Spleen (tissue), 11 donors: Measurements from ENCODE around the gene CABLES1. TPM values are rescaled to one million over a fixed set of nuclear protein-coding genes. Genes with fewer than 3 reads are reported as not detected.

Experiments
- DNase-seq: peaks from one replicate; pipeline ENCODE4 v3.0.0-alpha.2; 2020
- H3K27ac ChIP-seq, 8 donors: fragments of 200-600 bp; sonication (generic) in 7 of 8; 1 replicate in 4 of 8; 2 replicates in 4 of 8; pipeline versions ENCODE4 v1.5.0 to v1.8.0; 2016 to 2021; ENCODE audit warnings: inconsistent platforms in 4 of 8, mild to moderate bottlenecking in 4 of 8, moderate library complexity in 1 of 8
- H3K27me3 ChIP-seq, 7 donors: fragments of 200-600 bp; sonication (generic) in 6 of 7; replicated peaks in 1 of 7; 1 replicate in 4 of 7; 2 replicates in 3 of 7; pipeline versions ENCODE4 v1.5.0 to v1.8.0; 2016 to 2021; ENCODE audit warnings: inconsistent platforms in 3 of 7, mild to moderate bottlenecking in 1 of 7
- H3K36me3 ChIP-seq, 6 donors: fragments of 200-600 bp; sonication (generic) in 5 of 6; 1 replicate in 4 of 6; 2 replicates in 2 of 6; pipeline versions ENCODE4 v1.5.0 to v1.8.0; 2016 to 2021; ENCODE audit warnings: inconsistent platforms in 2 of 6
- H3K4me1 ChIP-seq, 6 donors: fragments of 200-600 bp; sonication (generic) in 5 of 6; 1 replicate in 3 of 6; 2 replicates in 3 of 6; pipeline versions ENCODE4 v1.5.0 to v1.8.0; 2016 to 2021; ENCODE audit warnings: inconsistent platforms in 3 of 6
- H3K4me3 ChIP-seq, 8 donors: fragments of 200-600 bp; sonication (generic) in 7 of 8; 1 replicate in 4 of 8; 2 replicates in 4 of 8; pipeline versions ENCODE4 v1.5.0 to v1.8.0; 2016 to 2021; ENCODE audit warnings: inconsistent platforms in 4 of 8, mild to moderate bottlenecking in 4 of 8, moderate library complexity in 2 of 8
- H3K9me3 ChIP-seq, 8 donors: fragments of 200-600 bp; sonication (generic) in 7 of 8; 1 replicate in 4 of 8; 2 replicates in 4 of 8; pipeline versions ENCODE4 v1.5.0 to v1.8.0; 2016 to 2021; ENCODE audit warnings: inconsistent platforms in 4 of 8
- POLR2A ChIP-seq, 3 donors: fragments of 450-650 bp; IDR thresholded peaks; one replicate each; pipeline ENCODE4 v1.5.1; 2017; ENCODE audit warnings: antibody characterized with exemption in 3 of 3, mild to moderate bottlenecking in 1 of 3
- POLR2AphosphoS5 ChIP-seq, 3 donors: sonication (generic); formaldehyde crosslinking; IDR thresholded peaks; one replicate each; pipeline ENCODE4 v1.5.1; 2017; ENCODE audit warnings: antibody characterized with exemption in 3 of 3
- WGBS, 5 donors: extraction: QIAGEN DNeasy Blood & Tissue Kit in 3 of 5; methylation state at CpG; one replicate each; pipeline versions ENCODE4 v1.1.5 to v1.1.7; 2013 to 2018; 5-methylcytosine and 5-hydroxymethylcytosine counted together
- intact Hi-C: fragments of 100-400 bp; cut with DNase I; formaldehyde crosslinking; loops from one replicate; pipeline ENCODE4 v1.15.0; 2023; ENCODE audit warnings: low total_unique reads
- polyA plus RNA-seq, 3 donors: library from polyadenylated mRNA; stranded (reverse); fragments of 200-250 nt; gene quantifications; one replicate each; pipeline ENCODE4 v1.2.1, GENCODE V29; 2013
- total RNA-seq, 7 donors: library from RNA; depleted of rRNA in 3 of 7; stranded (reverse); fragments of >200 nt in 3 of 7; fragmentation: NEBNext Ultra II Directional in 4 of 7; extraction: Animal tissue kit (Norgen Biotek cat#: 25700) in 4 of 7; gene quantifications; one replicate each; pipeline versions ENCODE4 v1.1.0 to v1.2.1, GENCODE V29; 2016 to 2021
- TF ChIP-seq, protein P1 (sequence below), 11 experiments: fragments of 200-600 bp in 7 of 11; fragments of 450-650 bp in 4 of 11; sonication (generic) in 4 of 11; IDR thresholded peaks in 8 of 11; conservative IDR thresholded peaks in 3 of 11; 1 replicate in 7 of 11; 2 replicates in 4 of 11; pipeline versions ENCODE4 v1.4.0 to v1.8.0; 2016 to 2021; ENCODE audit warnings: antibody characterized with exemption in 11 of 11, inconsistent platforms in 4 of 11, mild to moderate bottlenecking in 1 of 11
- donor health status: healthy with polysubstance abuse.
- donor health status: DM: no; HTN: no; CAD: no; lungs with moderate emphysema.
- donor health status: DM: no; HTN: no; CAD: no.
- donor health status: Bipolar disorder and iron deficiency.
- donor health status: healthy.
- donor health status: DM: no; HTN: no; CAD: no.
- donor health status: DM: yes; HTN: yes; CAD: no.

Gene CABLES1
- total and polyA plus RNA-seq, 10 donors: 1.7 to 18.7 (median 6.0) TPM

DNA sequence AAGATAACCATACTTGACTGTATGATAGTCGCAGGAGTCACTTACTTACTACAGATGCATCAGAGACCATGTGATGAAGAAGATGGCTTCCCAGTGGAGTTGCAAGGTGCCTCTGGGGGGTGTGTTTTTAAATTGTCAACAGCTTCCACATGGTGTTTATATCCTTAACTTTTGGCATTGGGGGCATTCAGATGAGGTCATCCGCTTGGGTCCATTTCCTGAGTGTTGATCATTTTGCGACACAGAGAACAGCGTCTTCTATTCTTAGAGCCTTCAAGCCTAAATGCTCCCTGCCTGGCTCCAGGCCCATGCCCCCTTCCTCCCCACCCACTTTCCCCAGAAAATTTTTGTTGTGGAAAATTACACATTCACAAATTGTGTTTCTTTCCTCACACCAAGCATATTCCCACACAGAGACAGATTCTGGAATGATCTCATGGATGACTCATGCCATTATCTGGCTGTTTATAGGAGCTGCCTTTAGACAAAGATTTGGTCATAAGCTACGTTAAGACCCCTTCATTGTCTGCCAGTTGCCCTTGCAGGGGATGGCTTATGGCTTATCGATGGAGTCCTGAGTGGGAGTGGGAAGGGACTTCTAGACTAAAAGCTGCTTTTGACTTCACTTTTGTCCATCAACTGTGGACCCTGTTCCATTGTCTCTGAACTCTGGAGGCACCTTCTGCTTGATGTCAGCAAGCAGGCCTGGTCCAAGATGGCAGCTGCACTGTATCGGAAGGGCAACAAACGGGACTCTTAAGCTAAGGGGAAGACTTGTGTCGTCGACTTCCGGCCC, 91.8 kb downstream of the CABLES1 start:
- DNase-seq: no peak
- TF ChIP-seq, protein P1, sequence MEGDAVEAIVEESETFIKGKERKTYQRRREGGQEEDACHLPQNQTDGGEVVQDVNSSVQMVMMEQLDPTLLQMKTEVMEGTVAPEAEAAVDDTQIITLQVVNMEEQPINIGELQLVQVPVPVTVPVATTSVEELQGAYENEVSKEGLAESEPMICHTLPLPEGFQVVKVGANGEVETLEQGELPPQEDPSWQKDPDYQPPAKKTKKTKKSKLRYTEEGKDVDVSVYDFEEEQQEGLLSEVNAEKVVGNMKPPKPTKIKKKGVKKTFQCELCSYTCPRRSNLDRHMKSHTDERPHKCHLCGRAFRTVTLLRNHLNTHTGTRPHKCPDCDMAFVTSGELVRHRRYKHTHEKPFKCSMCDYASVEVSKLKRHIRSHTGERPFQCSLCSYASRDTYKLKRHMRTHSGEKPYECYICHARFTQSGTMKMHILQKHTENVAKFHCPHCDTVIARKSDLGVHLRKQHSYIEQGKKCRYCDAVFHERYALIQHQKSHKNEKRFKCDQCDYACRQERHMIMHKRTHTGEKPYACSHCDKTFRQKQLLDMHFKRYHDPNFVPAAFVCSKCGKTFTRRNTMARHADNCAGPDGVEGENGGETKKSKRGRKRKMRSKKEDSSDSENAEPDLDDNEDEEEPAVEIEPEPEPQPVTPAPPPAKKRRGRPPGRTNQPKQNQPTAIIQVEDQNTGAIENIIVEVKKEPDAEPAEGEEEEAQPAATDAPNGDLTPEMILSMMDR (IDR thresholded peaks at IDR 0.05 in 8 of 11, conservative IDR thresholded peaks at IDR 0.05 in 3 of 11): no peak
- peak in 1 of 3 donors; percentile 25 for TF ChIP-seq POLR2AphosphoS5 (IDR thresholded peaks at IDR 0.05)
- 72 to 83% (median 81%) methylated on average over 11 of the region's 11 CpGs for WGBS, 5 donors
- no peaks in the 10 kb centered on the region for H3K36me3 ChIP-seq
- H3K27ac ChIP-seq: peak overlapping the region in 5 of 8 donors; percentile 2 to 69 (median 25)
- no peaks in the 10 kb centered on the region for H3K27me3 ChIP-seq
- peaks cover 8 to 82% (median 63%) of the 10 kb centered on the region in 6 donors for H3K4me1 ChIP-seq
- no peak overlapping the region for H3K4me3 ChIP-seq
- H3K9me3 ChIP-seq: no peaks in the 10 kb centered on the region
- intact Hi-C loops: no loop called here

DNA sequence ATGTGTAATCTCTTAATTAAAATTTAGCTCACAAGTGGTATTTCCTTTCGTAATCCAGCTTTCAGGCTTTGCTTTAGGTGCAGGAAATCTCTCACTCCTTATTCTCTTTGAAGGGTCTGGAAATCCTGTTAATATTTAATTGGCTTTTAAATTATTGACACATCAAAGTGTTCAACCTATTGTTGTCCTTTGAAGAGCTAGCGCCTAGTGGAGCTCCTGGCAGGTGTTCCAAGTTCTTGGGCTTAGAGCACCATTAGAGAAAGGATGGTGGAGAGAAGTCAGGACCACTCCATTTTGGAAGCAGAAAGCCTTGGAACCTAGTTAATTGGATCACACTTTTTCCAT, 92.4 kb downstream of the CABLES1 start:
- Histone ChIP-seq H3K4me3 (no peak overlapping the region), H3K36me3 (no peaks in the 10 kb centered on the region), H3K4me1 (peaks cover 8 to 87% (median 65%) of the 10 kb centered on the region in 6 donors), H3K27me3 (no peaks in the 10 kb centered on the region), H3K27ac (peak overlapping the region in 7 of 8 donors; percentile 5 to 69 (median 32)), H3K9me3 (no peaks in the 10 kb centered on the region)
- DNase-seq: no peak
- intact Hi-C loops: no loop called here
- WGBS, 5 donors: 76 to 81% (median 81%) methylated on average over 2 of the region's 2 CpGs
- TF ChIP-seq, protein P1 (IDR thresholded peaks at IDR 0.05 in 8 of 11, conservative IDR thresholded peaks at IDR 0.05 in 3 of 11): no peak
- TF ChIP-seq POLR2AphosphoS5 (IDR thresholded peaks at IDR 0.05): no peak
- TF ChIP-seq POLR2A (IDR thresholded peaks at IDR 0.05): no peak

DNA sequence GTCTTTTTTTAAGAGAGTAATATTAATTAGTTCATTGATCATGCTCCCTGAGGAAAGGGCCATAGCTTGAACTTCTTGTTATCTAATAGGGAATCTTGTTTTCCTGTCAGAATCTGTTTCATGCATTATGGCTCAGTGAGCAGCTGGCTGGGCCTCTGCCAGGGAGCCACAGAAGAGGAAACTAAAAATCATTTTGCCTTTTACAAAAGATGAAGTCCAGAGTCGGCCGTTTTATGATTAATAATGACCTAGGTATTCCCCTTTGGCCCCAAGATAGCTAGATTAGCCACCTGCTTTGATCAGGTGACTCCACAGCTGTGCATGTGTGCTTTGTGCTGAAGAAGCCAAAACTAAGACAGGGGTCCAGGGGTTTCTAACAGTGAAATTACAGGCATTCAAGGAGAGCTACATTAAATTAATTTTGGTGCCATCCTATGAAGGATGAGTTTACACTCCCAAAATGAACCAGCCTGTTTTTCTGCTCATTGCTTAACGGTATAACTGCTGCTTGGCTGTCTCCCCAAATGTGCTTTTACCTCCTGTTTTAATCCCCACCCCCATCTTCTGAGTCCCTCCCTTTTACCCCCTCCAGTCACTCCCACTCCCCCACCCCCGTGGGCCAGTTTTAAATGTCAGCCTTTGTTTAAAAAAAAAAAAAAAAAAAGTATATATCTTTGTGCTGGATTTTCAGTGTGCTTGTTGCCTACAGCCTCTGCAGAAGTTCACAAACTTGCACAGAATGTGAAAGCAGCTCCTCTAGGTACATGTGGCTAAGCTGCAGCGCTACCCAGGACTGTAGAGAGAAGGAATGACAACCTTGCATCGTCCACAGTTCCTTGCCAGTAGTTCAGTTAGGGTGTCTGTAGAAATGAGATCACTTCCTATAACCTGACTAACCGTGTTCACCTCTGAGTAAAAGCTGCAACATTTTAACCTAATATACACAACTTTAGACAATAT, 93.1 kb downstream of the CABLES1 start:
- Histone ChIP-seq H3K27me3 (no peaks in the 10 kb centered on the region), H3K9me3 (no peaks in the 10 kb centered on the region), H3K4me3 (no peak overlapping the region), H3K36me3 (no peaks in the 10 kb centered on the region), H3K4me1 (peaks cover 8 to 87% (median 65%) of the 10 kb centered on the region in 6 donors), H3K27ac (peak overlapping the region in 7 of 8 donors; percentile 5 to 69 (median 32))
- TF ChIP-seq, protein P1 (IDR thresholded peaks at IDR 0.05 in 8 of 11, conservative IDR thresholded peaks at IDR 0.05 in 3 of 11): no peak
- TF ChIP-seq POLR2A (IDR thresholded peaks at IDR 0.05) (no peak), POLR2AphosphoS5 (IDR thresholded peaks at IDR 0.05) (no peak)
- 18 to 26% (median 23%) methylated on average over 7 of the region's 7 CpGs for WGBS, 5 donors
- no peak for DNase-seq
- intact Hi-C loops: no loop called here
